ENCODE results near the gene POPDC2.

The POPDC2 gene

DNA sequence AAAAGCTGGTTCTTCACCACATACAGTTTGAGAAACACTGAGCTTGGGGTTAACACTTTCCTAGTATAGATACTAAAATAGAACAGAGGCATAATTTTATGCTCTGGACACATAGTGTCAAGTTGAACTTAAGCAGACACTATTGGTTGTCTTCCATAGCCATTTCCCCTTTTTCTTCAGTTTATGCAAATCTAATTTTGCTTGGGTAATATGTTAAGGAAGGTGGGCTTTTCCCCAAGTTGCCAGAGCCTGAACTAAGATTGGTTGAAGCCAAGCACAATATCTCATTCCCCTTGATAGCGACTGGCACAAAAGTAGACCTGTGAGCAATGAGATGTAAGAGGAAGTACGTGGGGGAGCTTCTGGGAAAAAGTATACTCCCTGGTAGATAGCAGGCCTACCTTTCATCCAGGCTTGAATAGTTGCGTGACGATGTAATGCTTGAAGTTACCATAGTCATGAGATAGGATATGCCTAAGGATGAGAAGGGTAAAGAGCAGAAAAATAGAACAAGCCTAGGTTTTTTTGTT lies 4.5 kb upstream of the POPDC2 start:
- no peaks in the 10 kb centered on the region for H3K4me1 ChIP-seq (ENCODE audit: control insufficient read depth, low read depth, low read length)
- no peak overlapping the region for H3K27ac ChIP-seq (ENCODE audit: low read length)
- H3K9ac ChIP-seq (ENCODE audit: low read length) = no peak overlapping the region

DNA sequence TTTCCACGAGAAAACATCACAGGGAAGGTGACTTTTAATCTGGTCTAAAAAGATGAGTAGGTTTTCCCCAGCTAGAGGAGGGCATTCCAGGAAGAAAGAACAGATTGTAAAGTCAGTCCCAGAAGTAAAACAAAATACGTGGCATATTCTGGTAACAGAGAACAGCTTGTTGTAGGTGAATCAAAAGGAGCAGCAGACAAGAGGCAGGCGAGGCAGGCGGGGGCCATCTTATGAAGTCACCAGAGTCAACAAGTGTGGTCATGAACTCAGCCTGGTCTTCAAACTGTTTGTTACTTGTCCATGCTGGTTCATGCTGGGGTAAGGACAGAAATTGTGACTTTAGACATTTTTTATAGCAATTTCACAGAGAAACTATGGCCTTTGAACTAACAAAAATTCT lies 4.0 kb upstream of the POPDC2 start:
- Histone ChIP-seq H3K9ac (ENCODE audit: low read length) (no peak overlapping the region), H3K27ac (ENCODE audit: low read length) (no peak overlapping the region), H3K4me3 (ENCODE audit: low read length) (no peak overlapping the region), H3K4me1 (ENCODE audit: control insufficient read depth, low read depth, low read length) (no peaks in the 10 kb centered on the region), H3K27me3 (ENCODE audit: control insufficient read depth, insufficient read depth, low read length) (no peaks in the 10 kb centered on the region), H3K36me3 (ENCODE audit: control insufficient read depth, low read depth, low read length) (peaks cover 3% of the 10 kb centered on the region), H3K9me3 (ENCODE audit: control insufficient read depth, low read depth, low read length) (no peaks in the 10 kb centered on the region)

More for the DNA sequence above, 4.5 kb upstream of the POPDC2 start:
- peaks cover 5% of the 10 kb centered on the region for H3K36me3 ChIP-seq (ENCODE audit: control insufficient read depth, low read depth, low read length)
- H3K9me3 ChIP-seq (ENCODE audit: control insufficient read depth, low read depth, low read length) = no peaks in the 10 kb centered on the region
- no peaks in the 10 kb centered on the region for H3K27me3 ChIP-seq (ENCODE audit: control insufficient read depth, insufficient read depth, low read length)
- H3K4me3 ChIP-seq (ENCODE audit: low read length) = no peak overlapping the region

DNA sequence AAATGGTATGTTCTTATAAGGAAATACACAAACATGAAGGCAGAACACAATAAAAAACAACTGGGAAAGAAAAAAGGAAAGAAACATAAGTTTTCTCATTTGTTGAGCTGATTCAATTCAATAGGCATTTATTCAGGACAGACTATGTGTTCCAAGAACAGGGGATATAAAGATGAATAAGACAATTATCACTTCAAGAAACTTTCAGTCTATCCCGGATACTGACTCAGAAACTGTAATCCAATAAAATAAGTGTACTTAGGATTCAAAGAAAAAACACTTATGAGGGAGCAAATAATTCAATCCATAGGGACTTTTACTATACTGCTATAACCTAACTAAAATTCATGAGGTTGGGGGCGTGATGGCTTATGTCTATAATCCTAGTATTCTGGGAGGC lies 3.5 kb upstream of the POPDC2 start:
- H3K9me3 ChIP-seq (ENCODE audit: control insufficient read depth, low read depth, low read length) = no peaks in the 10 kb centered on the region
- no peak overlapping the region for H3K9ac ChIP-seq (ENCODE audit: low read length)
- H3K27ac ChIP-seq (ENCODE audit: low read length) = no peak overlapping the region
- no peaks in the 10 kb centered on the region for H3K27me3 ChIP-seq (ENCODE audit: control insufficient read depth, insufficient read depth, low read length)
- H3K4me1 ChIP-seq (ENCODE audit: control insufficient read depth, low read depth, low read length) = no peaks in the 10 kb centered on the region
- peaks cover 3% of the 10 kb centered on the region for H3K36me3 ChIP-seq (ENCODE audit: control insufficient read depth, low read depth, low read length)
- H3K4me3 ChIP-seq (ENCODE audit: low read length) = no peak overlapping the region

DNA sequence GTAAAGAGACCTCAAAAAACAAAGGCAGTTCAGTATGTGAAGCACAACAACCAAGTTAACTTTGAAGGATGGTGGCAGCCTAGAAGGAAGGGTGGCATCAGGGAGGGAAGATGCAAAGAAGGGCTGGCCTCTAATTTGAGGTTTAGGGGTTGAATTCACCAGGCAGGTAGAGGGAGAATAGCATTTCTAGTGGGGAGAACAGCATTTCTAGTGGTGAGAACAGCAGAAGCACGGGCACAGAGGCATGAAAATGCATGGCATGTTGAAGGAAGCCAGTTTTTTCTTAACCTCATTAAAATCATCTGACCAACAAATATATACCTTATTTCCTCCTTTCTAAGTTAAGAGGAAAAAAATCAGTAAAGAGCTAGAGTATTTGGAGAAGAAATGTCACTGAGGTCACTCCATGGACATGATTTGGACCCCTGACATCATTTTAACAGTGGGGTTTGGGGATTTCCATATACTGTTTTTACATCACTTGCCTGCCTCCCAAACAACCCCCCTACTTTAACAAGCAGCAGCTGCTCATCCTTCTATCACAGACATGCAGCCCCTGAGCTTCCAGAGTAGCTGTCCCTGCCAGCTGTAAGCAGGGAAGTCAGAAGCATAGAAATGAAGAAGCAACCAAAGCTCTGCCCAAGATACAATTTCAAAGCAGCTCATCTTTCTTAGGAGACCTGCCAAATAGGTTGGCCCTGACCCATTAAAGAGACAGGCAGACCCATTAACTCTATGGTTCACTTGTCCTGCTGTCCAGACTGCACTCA lies 2.4 kb upstream of the POPDC2 start:
- Histone ChIP-seq H3K4me3 (ENCODE audit: low read length) (no peak overlapping the region), H3K36me3 (ENCODE audit: control insufficient read depth, low read depth, low read length) (no peaks in the 10 kb centered on the region), H3K27ac (ENCODE audit: low read length) (no peak overlapping the region), H3K4me1 (ENCODE audit: control insufficient read depth, low read depth, low read length) (no peaks in the 10 kb centered on the region), H3K9ac (ENCODE audit: low read length) (no peak overlapping the region), H3K9me3 (ENCODE audit: control insufficient read depth, low read depth, low read length) (no peaks in the 10 kb centered on the region), H3K27me3 (ENCODE audit: control insufficient read depth, insufficient read depth, low read length) (no peaks in the 10 kb centered on the region)

DNA sequence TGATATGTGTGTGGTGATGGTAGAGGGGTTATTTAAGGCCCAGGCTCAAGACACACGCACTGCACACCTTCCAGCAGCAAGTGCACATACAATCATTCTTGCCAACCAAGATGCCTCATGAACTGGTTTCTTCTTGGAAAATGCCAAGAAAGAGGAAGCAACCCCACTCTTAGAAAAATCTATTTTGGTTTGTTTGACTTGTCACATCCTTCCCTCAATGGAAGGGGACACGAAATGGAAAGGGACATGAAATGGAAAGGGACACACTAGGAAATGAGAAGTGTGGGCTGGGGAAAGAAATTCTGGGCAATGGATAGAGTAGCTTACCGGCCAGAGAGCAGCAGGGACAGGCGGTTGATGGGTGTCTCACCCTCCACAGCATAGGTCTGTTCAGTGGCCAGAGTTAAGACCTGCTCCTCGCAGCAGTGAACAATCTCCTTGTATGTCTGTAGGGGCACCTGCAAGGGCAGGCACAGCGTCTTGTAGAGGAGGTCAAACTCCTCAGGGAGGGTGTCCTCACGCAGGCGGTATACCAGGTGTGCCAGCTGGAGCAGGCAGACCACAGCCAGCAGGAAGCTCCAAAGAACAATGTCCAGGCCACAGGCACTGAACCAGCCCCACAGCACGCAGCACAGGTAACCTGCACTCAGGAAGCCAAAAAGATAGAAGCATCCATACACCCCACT lies 640 bp downstream of the POPDC2 start:
- no peaks in the 10 kb centered on the region for H3K36me3 ChIP-seq (ENCODE audit: control insufficient read depth, low read depth, low read length)
- no peak overlapping the region for H3K4me3 ChIP-seq (ENCODE audit: low read length)
- no peak overlapping the region for H3K27ac ChIP-seq (ENCODE audit: low read length)
- H3K9ac ChIP-seq (ENCODE audit: low read length) = no peak overlapping the region
- no peaks in the 10 kb centered on the region for H3K9me3 ChIP-seq (ENCODE audit: control insufficient read depth, low read depth, low read length)
- H3K4me1 ChIP-seq (ENCODE audit: control insufficient read depth, low read depth, low read length) = no peaks in the 10 kb centered on the region
- no peaks in the 10 kb centered on the region for H3K27me3 ChIP-seq (ENCODE audit: control insufficient read depth, insufficient read depth, low read length)

DNA sequence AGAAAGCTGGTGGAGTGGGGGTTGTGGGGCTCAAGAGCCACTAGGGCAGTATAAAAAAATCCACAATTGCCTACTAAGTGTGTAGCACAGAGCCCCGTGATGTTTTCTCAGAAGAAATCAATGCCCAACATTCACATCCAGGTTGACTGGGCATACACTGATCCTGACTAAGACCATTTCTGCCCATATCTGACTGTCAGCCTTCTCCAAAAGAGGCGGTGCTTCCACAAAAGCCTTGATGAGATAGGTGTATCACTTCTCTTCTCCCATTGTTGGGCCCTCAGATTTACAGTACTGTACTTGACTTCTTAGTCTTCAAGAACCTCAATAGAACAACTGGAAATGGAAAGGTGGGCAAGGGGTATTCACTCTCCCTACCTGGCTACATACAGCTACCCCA lies 1.4 kb downstream of the POPDC2 start:
- Histone ChIP-seq H3K9me3 (ENCODE audit: control insufficient read depth, low read depth, low read length) (no peaks in the 10 kb centered on the region), H3K4me1 (ENCODE audit: control insufficient read depth, low read depth, low read length) (no peaks in the 10 kb centered on the region), H3K9ac (ENCODE audit: low read length) (no peak overlapping the region), H3K27me3 (ENCODE audit: control insufficient read depth, insufficient read depth, low read length) (no peaks in the 10 kb centered on the region), H3K36me3 (ENCODE audit: control insufficient read depth, low read depth, low read length) (no peaks in the 10 kb centered on the region), H3K4me3 (ENCODE audit: low read length) (no peak overlapping the region), H3K27ac (ENCODE audit: low read length) (no peak overlapping the region)

DNA sequence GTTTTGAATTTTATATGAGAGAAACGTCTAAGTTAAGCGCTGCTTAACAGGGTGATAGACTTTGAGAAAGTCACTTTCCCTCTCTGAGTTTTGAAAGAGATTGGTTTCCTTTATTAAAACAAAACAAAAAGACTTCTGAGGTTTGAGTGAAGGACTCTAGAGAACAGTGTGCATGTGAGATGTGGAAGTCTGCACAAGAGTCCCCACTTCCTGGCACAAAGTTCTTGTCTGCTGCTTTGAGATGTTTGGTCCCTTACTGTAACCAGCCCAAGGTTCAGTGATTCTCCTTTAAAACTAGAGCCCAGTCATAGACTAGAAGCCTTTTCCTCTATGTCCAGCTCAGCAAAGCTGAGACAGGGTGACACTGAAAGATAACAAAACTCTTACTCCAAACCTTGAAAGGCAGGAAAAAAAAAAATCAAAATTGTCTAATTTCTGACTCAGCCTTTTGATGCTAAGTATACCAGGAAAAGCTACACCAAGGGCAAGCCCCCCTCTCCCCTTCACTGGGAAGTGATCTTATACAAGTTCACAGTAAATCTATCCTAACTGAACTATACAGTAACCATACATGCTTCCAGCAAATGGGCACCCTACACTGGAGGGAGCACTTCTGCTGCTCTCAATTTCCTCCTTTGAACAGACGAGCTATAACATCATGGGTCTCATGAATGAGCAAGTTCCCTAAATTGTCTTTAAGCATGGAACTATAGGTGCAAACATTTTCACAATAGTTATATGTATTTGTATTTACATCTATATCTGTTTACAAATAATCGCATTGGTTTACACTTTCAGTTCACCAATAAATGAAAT lies 2.3 kb downstream of the POPDC2 start:
- no peak overlapping the region for H3K4me3 ChIP-seq (ENCODE audit: low read length)
- H3K4me1 ChIP-seq (ENCODE audit: control insufficient read depth, low read depth, low read length) = no peaks in the 10 kb centered on the region
- H3K9ac ChIP-seq (ENCODE audit: low read length) = no peak overlapping the region
- H3K36me3 ChIP-seq (ENCODE audit: control insufficient read depth, low read depth, low read length) = no peaks in the 10 kb centered on the region
- no peaks in the 10 kb centered on the region for H3K9me3 ChIP-seq (ENCODE audit: control insufficient read depth, low read depth, low read length)
- no peaks in the 10 kb centered on the region for H3K27me3 ChIP-seq (ENCODE audit: control insufficient read depth, insufficient read depth, low read length)
- H3K27ac ChIP-seq (ENCODE audit: low read length) = no peak overlapping the region

DNA sequence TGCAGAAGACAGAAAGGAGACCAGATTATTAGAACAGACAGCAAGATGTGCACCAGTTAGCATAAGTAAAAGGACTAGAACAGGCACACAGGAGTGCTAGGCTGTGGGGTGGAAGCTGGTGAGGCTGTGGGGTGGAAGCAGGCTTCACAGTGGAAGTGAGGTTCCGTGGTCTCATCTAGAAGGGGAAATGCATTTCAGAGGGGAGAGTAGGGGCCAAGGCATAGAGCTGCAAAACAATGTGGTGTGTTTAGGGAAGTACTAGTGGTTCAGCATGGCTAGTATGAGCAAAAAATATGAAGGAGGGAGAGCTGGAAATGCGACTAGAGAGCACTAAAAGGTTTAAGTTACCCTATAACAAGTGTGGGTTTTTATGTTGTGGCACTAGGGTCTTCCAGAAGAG lies 6.5 kb downstream of the POPDC2 start:
- Histone ChIP-seq H3K27me3 (ENCODE audit: control insufficient read depth, insufficient read depth, low read length) (no peaks in the 10 kb centered on the region), H3K27ac (ENCODE audit: low read length) (no peak overlapping the region), H3K9me3 (ENCODE audit: control insufficient read depth, low read depth, low read length) (no peaks in the 10 kb centered on the region), H3K9ac (ENCODE audit: low read length) (no peak overlapping the region), H3K4me3 (ENCODE audit: low read length) (no peak overlapping the region), H3K36me3 (ENCODE audit: control insufficient read depth, low read depth, low read length) (no peaks in the 10 kb centered on the region), H3K4me1 (ENCODE audit: control insufficient read depth, low read depth, low read length) (no peaks in the 10 kb centered on the region)

DNA sequence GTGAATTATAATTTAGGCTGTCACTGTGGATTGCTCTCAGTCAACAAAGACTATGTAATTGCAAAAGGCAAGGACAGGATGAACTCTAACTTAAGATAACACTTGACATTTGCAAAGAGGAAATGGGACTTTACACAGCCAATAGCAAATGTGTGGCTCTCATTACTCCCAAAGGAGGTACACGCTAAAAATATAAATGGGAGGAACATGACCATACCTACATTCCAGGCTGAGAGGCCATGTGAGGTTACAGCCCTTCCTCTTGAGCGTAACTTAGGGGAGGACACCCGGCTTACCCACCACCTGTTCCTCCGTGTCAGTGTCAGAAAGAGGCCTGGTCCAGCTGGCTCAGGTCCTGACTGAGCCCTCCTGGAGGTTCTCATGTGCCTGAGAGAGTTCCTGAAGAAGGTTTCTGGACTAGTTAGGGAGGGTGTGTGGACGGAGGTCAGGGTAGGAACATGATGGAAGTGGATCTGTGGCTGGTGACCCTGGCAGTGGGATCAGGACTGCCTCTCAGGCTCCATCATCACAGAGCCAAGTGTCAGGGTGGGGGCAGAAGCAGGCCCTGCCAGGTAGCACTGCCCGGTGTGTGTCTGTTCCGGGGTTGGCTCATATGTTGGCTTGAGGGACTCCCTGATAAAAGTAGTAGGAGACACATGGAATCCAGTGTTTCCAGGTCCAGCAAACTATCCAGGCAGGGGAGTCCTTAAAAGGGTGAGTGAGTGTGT lies 7.9 kb downstream of the POPDC2 start:
- Histone ChIP-seq H3K9ac (ENCODE audit: low read length) (no peak overlapping the region), H3K4me3 (ENCODE audit: low read length) (no peak overlapping the region), H3K4me1 (ENCODE audit: control insufficient read depth, low read depth, low read length) (peaks cover 3% of the 10 kb centered on the region), H3K36me3 (ENCODE audit: control insufficient read depth, low read depth, low read length) (no peaks in the 10 kb centered on the region), H3K9me3 (ENCODE audit: control insufficient read depth, low read depth, low read length) (no peaks in the 10 kb centered on the region), H3K27me3 (ENCODE audit: control insufficient read depth, insufficient read depth, low read length) (no peaks in the 10 kb centered on the region), H3K27ac (ENCODE audit: low read length) (no peak overlapping the region)

DNA sequence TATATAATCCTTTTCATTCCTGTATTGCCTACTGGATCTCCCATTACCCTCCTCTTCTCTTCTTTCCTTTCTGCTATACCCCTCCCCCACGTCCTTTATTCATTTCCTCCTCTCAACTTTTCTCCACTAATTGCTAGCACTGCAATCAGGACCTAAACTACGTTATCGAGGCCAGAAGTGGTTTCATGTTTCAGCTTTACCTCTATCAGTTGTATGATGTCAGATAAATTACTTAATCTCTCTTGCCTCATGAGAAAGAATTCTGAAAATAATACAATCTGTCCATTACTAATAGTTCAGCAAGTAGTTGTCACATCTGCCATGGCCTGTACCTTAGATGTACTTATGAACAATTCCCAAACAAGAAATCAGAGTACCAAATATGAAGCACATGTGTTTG lies 10.6 kb downstream of the POPDC2 start:
- peaks cover 7% of the 10 kb centered on the region for H3K4me1 ChIP-seq (ENCODE audit: control insufficient read depth, low read depth, low read length)
- no peaks in the 10 kb centered on the region for H3K27me3 ChIP-seq (ENCODE audit: control insufficient read depth, insufficient read depth, low read length)
- H3K9ac ChIP-seq (ENCODE audit: low read length) = no peak overlapping the region
- H3K36me3 ChIP-seq (ENCODE audit: control insufficient read depth, low read depth, low read length) = no peaks in the 10 kb centered on the region
- no peak overlapping the region for H3K4me3 ChIP-seq (ENCODE audit: low read length)
- no peaks in the 10 kb centered on the region for H3K9me3 ChIP-seq (ENCODE audit: control insufficient read depth, low read depth, low read length)
- H3K27ac ChIP-seq (ENCODE audit: low read length) = no peak overlapping the region
